Measurements from ENCODE around the gene P2RY4.

Gene P2RY4

GRCh38 chrX:70234355-70234754, 25.6 kb downstream of the P2RY4 start, which contains the start of gene AWAT1:
Gene AWAT1 (plus strand): TSS chrX:70234655. CDS start chrX:70234696, 41 bp downstream.
- no peak within 1 kb of the TSS for H3K4me3 ChIP-seq (ENCODE audit: insufficient read depth, low read length, poor library complexity, severe bottlenecking)
- H3K9me2 ChIP-seq (replicated peaks; ENCODE audit: insufficient read depth, low read length): no peaks in the 10 kb centered on the region
- no peak within 1 kb of the TSS for H3K27ac ChIP-seq (ENCODE audit: low read depth, low read length)
- no peaks in the 10 kb centered on the region for H4K20me1 ChIP-seq (ENCODE audit: low read depth, low read length)
- no peak for TF ChIP-seq EZH2phosphoT487 (conservative IDR thresholded peaks at IDR 0.05; ENCODE audit: low read length)
- TF ChIP-seq CTCF (IDR thresholded peaks at IDR 0.05; ENCODE audit: insufficient read depth, low read length, poor library complexity, severe bottlenecking): no peak
- no peak within 1 kb of the TSS for H3K9ac ChIP-seq (ENCODE audit: low read length)
- H2AFZ ChIP-seq (ENCODE audit: low read depth, low read length, severe bottlenecking): no peak within 1 kb of the TSS
- H3F3A ChIP-seq (ENCODE audit: insufficient read depth): no peaks in the 10 kb centered on the region
- no peaks in the 10 kb centered on the region for H3K79me2 ChIP-seq (ENCODE audit: insufficient read depth, low read length)
- H3K27me3 ChIP-seq (ENCODE audit: low read length): no peaks in the 10 kb centered on the region
- no peak within 1 kb of the TSS for H3K4me2 ChIP-seq (ENCODE audit: low read depth, low read length, poor library complexity, severe bottlenecking)
- no peaks in the 10 kb centered on the region for H3K9me3 ChIP-seq (ENCODE audit: insufficient read depth, low read length)
- no peaks in the 10 kb centered on the region for H3K36me3 ChIP-seq (ENCODE audit: low read length)

- Histone ChIP-seq H3F3A (ENCODE audit: insufficient read depth) (no peaks in the 10 kb centered on the region), H3K4me2 (ENCODE audit: low read depth, low read length, poor library complexity, severe bottlenecking) (no peak overlapping the region), H3K27me3 (ENCODE audit: low read length) (no peaks in the 10 kb centered on the region), H3K9me3 (ENCODE audit: insufficient read depth, low read length) (no peaks in the 10 kb centered on the region), H3K27ac (ENCODE audit: low read depth, low read length) (no peak overlapping the region), H3K79me2 (ENCODE audit: insufficient read depth, low read length) (no peaks in the 10 kb centered on the region), H3K9ac (ENCODE audit: low read length) (no peak overlapping the region), H3K4me3 (ENCODE audit: insufficient read depth, low read length, poor library complexity, severe bottlenecking) (no peak overlapping the region), H2AFZ (ENCODE audit: low read depth, low read length, severe bottlenecking) (no peak overlapping the region), H3K9me2 (replicated peaks; ENCODE audit: insufficient read depth, low read length) (no peaks in the 10 kb centered on the region), H3K36me3 (ENCODE audit: low read length) (no peaks in the 10 kb centered on the region), H4K20me1 (ENCODE audit: low read depth, low read length) (no peaks in the 10 kb centered on the region)
- TF ChIP-seq CTCF (IDR thresholded peaks at IDR 0.05; ENCODE audit: insufficient read depth, low read length, poor library complexity, severe bottlenecking) (no peak), EZH2phosphoT487 (conservative IDR thresholded peaks at IDR 0.05; ENCODE audit: low read length) (no peak)
Observed at GRCh38 chrX:70231666-70232065, 28.3 kb downstream of the P2RY4 start.

- Histone ChIP-seq H3K4me2 (ENCODE audit: low read depth, low read length, poor library complexity, severe bottlenecking) (no peak overlapping the region), H3K9me3 (ENCODE audit: insufficient read depth, low read length) (no peaks in the 10 kb centered on the region), H3K27ac (ENCODE audit: low read depth, low read length) (no peak overlapping the region), H3K4me3 (ENCODE audit: insufficient read depth, low read length, poor library complexity, severe bottlenecking) (no peak overlapping the region), H4K20me1 (ENCODE audit: low read depth, low read length) (no peaks in the 10 kb centered on the region), H3F3A (ENCODE audit: insufficient read depth) (no peaks in the 10 kb centered on the region), H3K79me2 (ENCODE audit: insufficient read depth, low read length) (no peaks in the 10 kb centered on the region), H3K9me2 (replicated peaks; ENCODE audit: insufficient read depth, low read length) (no peaks in the 10 kb centered on the region), H3K36me3 (ENCODE audit: low read length) (no peaks in the 10 kb centered on the region), H3K9ac (ENCODE audit: low read length) (no peak overlapping the region), H2AFZ (ENCODE audit: low read depth, low read length, severe bottlenecking) (no peak overlapping the region), H3K27me3 (ENCODE audit: low read length) (no peaks in the 10 kb centered on the region)
- TF ChIP-seq EZH2phosphoT487 (conservative IDR thresholded peaks at IDR 0.05; ENCODE audit: low read length) (no peak), CTCF (IDR thresholded peaks at IDR 0.05; ENCODE audit: insufficient read depth, low read length, poor library complexity, severe bottlenecking) (no peak)
Observed at GRCh38 chrX:70226687-70227086, 33.3 kb downstream of the P2RY4 start.

Measured in SU-DHL-6 (cell line).